ENCODE data around the gene KCNK7. TPM values are rescaled to one million over a fixed set of nuclear protein-coding genes. Genes with fewer than 3 reads are reported as not detected.
A peak's percentile ranks its signal among the peaks of the same experiment; 100 is the strongest.

KCNK7 gene
- total RNA-seq, 3 donors from 2014 or later (not counting 1 experiment from before 2014, with no cell fraction given) = 6.3 to 11.2 (median 7.1) TPM

- Mint-ChIP-seq H3K4me1 (peaks cover 50 to 76% of the 10 kb centered on the region in 2 donors), H3K36me3 (no peaks in the 10 kb centered on the region), H3K9me3 (no peaks in the 10 kb centered on the region), H3K27me3 (ENCODE audit: low read depth in 2 of 2) (no peaks in the 10 kb centered on the region), H3K27ac (peak within 1 kb of the TSS; percentile 97 to 99), H3K4me3 (peak within 1 kb of the TSS; percentile 91)
- TF ChIP-seq CTCF (IDR thresholded peaks at IDR 0.05) = no peak
- Histone ChIP-seq H3K36me3 (ENCODE audit: control insufficient read depth, insufficient read depth, low read length) (peaks cover 20% of the 10 kb centered on the region), H3K27ac (ENCODE audit: low read length) (peak within 1 kb of the TSS; percentile 83), H3K27me3 (ENCODE audit: control insufficient read depth, insufficient read depth, low read length) (no peaks in the 10 kb centered on the region), H3K9me3 (ENCODE audit: control insufficient read depth, insufficient read depth, low read length) (no peaks in the 10 kb centered on the region), H3K4me1 (ENCODE audit: control insufficient read depth, insufficient read depth, low read length) (peaks cover 64% of the 10 kb centered on the region), H3K4me3 (ENCODE audit: low read length) (peak within 1 kb of the TSS; percentile 68)
- intact Hi-C loops (cut with micrococcal nuclease) = loop anchor here (1.0 to 2.0 kb wide), 2 partner anchors 13 to 39 kb away; partner anchors contain the start of genes MAP3K11 and PCNX3
- DNase-seq (peak; percentile 62 to 87), ATAC-seq (peak; percentile 23 to 41 (median 27))
- WGBS (ENCODE audit: insufficient coverage) = under 1% methylated on average over 68 of the region's 69 CpGs
Measured at GRCh38 chr11:65575568-65576231, 19.9 kb downstream of the KCNK7 start, which contains the start of gene EHBP1L1. TSS of gene EHBP1L1 (plus strand) at chr11:65576053. CDS start at chr11:65576303, 250 bp downstream.

- Histone ChIP-seq H3K9me3 (ENCODE audit: control insufficient read depth, insufficient read depth, low read length) (no peaks in the 10 kb centered on the region), H3K27ac (ENCODE audit: low read length) (peak overlapping the region; percentile 83), H3K27me3 (ENCODE audit: control insufficient read depth, insufficient read depth, low read length) (no peaks in the 10 kb centered on the region), H3K4me3 (ENCODE audit: low read length) (peak overlapping the region; percentile 55), H3K36me3 (ENCODE audit: control insufficient read depth, insufficient read depth, low read length) (peaks cover 13% of the 10 kb centered on the region), H3K4me1 (ENCODE audit: control insufficient read depth, insufficient read depth, low read length) (peaks cover 67% of the 10 kb centered on the region)
- ATAC-seq (no peak), DNase-seq (peak in 1 of 2 donors; percentile 78)
- 3% methylated on average over 28 of the region's 28 CpGs for WGBS (ENCODE audit: insufficient coverage)
- H3K27ac Mint-ChIP-seq = peak overlapping the region; percentile 97 to 99
- TF ChIP-seq CTCF (IDR thresholded peaks at IDR 0.05) = no peak
- H3K36me3 Mint-ChIP-seq = no peaks in the 10 kb centered on the region
- intact Hi-C loops (cut with micrococcal nuclease) = loop anchor here (1.0 to 5.0 kb wide), 5 partner anchors 13 to 188 kb away; partner anchors contain the start of genes FRMD8, MAP3K11 and PCNX3
- peak overlapping the region; percentile 91 for H3K4me3 Mint-ChIP-seq
- no peaks in the 10 kb centered on the region for H3K27me3 Mint-ChIP-seq (ENCODE audit: low read depth in 2 of 2)
- H3K9me3 Mint-ChIP-seq = no peaks in the 10 kb centered on the region
- H3K4me1 Mint-ChIP-seq = peaks cover 57 to 83% of the 10 kb centered on the region in 2 donors
Measured at GRCh38 chr11:65574811-65575567, 20.6 kb downstream of the KCNK7 start.

- Histone ChIP-seq H3K36me3 (ENCODE audit: control insufficient read depth, insufficient read depth, low read length) (peaks cover 6% of the 10 kb centered on the region), H3K4me3 (ENCODE audit: low read length) (peak overlapping the region; percentile 55), H3K9me3 (ENCODE audit: control insufficient read depth, insufficient read depth, low read length) (no peaks in the 10 kb centered on the region), H3K27ac (ENCODE audit: low read length) (peak overlapping the region; percentile 91), H3K27me3 (ENCODE audit: control insufficient read depth, insufficient read depth, low read length) (no peaks in the 10 kb centered on the region), H3K4me1 (ENCODE audit: control insufficient read depth, insufficient read depth, low read length) (peaks cover 72% of the 10 kb centered on the region)
- peak overlapping the region; percentile 97 to 99 for H3K27ac Mint-ChIP-seq
- WGBS (ENCODE audit: insufficient coverage) = under 1% methylated on average over 66 of the region's 67 CpGs
- H3K4me1 Mint-ChIP-seq = peaks cover 64 to 89% of the 10 kb centered on the region in 2 donors
- no peaks in the 10 kb centered on the region for H3K36me3 Mint-ChIP-seq
- intact Hi-C loops (cut with micrococcal nuclease) = loop anchor here (1.0 to 5.0 kb wide), 4 partner anchors 34 to 187 kb away; partner anchors contain the start of genes FRMD8, MAP3K11 and PCNX3
- DNase-seq (peak; percentile 85 to 93), ATAC-seq (peak; percentile 30 to 64 (median 46))
- peak; percentile 79 for TF ChIP-seq CTCF (IDR thresholded peaks at IDR 0.05)
- peak overlapping the region; percentile 95 for H3K4me3 Mint-ChIP-seq
- H3K27me3 Mint-ChIP-seq (ENCODE audit: low read depth in 2 of 2) = no peaks in the 10 kb centered on the region
- no peaks in the 10 kb centered on the region for H3K9me3 Mint-ChIP-seq
Measured at GRCh38 chr11:65574109-65574810, 21.3 kb downstream of the KCNK7 start.
